Activated CD8-positive, alpha-beta memory T cell treated with anti-CD3 and anti-CD28 coated beads for 48 hours (primary cell): ENCODE data around the gene FRAS1.
"Not testable (repeated sequence)": the region's sequence is repeated elsewhere in the genome, so short reads cannot be mapped to it uniquely, and the experiment has no call there.

Source experiments
- DNase-seq, 3 experiments: peaks; one replicate each; pipeline ENCODE4 v3.0.0-alpha.2; 2020; ENCODE audit warnings: low read depth in 2 of 3, low spot score in 2 of 3

The FRAS1 gene

GRCh38 chr4:78493731-78494130, 436.6 kb downstream of the FRAS1 start:
- DNase-seq: no peak

DNA sequence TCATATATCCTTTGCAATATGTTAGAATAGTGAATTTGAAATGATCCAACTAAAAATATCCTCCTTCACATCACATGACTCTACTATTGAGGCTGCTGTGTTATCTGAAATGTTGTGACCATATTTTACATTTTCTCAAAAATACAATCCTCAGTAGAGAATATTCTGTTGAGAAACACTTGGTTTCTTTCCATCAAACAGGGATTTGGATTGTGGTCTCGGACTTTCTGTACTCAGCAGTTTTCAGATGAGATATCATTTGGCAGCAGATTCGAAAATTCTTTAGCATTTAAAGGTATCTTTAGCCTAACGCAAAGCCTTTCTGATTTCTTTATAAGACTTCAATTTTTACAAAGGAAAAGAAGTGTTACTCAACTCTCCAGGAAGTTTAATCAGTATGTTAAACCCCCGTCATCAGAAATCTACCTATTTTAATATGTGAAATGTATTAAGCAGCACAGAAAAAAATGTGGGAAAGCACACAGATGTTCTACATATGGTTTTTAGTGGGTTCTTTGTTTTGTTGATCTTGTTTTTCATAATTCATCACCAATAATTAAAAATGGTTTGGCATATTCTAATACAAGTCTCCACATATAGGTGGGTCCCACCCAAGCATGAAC, 439.0 kb downstream of the FRAS1 start:
- DNase-seq: no peak

DNA sequence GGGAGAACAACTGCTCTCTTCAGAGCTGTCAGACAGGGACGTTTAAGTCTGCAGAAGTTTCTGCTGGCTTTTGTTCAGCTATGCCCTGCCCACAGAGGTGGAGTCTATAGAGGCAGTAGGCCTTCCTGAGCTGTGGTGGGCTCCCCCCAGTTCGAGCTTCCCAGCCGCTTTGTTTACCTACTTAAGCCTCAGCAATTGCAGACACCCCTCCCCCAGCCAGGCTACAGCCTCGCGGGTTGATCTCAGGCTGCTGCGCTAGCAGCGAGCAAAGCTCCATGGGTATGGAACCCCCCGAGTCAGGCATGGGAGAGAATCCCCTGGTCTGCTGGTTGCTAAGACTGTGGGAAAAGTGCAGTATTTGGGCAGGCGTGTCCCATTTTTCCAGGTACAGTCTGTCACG, 449.1 kb downstream of the FRAS1 start:
- not testable (repeated sequence) for DNase-seq

DNA sequence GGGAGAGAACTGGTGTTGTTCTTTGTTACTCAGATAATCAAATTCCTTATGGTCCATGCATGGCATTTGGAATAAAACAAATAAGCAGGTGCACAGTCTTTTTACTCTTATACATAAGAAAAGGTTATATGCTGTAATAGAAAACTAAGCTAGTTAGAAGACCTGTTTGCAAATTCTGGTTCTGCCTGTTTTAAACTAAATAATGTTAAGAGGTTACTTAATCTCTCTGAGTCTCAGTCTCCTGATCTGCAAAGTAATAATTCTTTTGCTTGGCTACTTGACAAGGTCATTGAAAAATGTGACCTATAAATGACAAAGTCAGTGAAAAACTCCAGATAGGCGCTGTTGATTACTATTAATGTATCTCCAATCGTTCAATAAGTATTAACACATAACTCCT, 451.9 kb downstream of the FRAS1 start:
- no peak for DNase-seq

DNA sequence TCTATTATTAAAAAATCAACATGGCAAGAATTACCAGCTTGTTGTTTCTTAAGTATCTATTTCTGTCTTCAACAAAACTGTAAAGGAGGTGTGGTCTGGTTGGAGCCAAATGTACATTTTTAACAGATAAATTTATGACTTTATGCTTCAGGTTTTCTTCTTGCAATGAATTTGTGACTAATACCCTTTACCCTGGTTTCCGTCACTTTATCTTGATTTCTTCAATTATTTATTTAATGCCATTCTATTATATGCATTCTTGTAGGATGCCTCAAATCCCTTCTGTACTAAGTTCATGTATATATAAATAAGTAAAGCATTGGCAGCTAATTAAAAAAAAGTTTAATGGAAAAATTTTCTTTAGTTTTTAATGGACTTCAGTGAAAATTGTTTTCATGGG, 453.0 kb downstream of the FRAS1 start:
- no peak for DNase-seq

- no peak for DNase-seq
These were observed 453.6 kb downstream of the FRAS1 start for GRCh38 chr4:78510681-78511080.

DNA sequence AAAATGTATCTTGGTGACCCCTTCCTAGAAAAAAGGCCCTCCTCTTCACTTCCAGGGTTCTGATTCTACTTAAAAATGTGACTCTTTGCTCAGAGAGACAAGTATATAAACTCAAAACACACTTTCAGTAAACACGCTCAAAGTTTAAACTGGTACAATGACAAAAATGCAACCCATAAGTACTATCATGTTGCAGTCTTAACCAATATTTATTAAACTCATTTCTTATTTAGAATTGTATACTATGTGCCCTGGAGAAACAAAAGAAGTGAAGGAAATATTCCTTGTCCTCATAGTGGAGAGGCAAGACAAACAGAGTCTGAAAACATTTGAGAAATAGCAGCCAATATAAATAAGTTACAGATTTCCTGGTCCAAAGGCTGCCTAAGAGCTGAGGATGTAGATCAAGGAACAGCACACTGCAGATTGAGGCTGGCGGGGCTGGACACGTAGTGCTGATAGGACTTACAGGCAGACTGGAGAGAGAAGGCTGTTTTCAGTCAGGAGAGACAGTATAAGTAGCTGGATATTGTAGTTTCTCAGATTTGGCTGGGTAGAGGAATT, 455.3 kb downstream of the FRAS1 start:
- no peak for DNase-seq

- DNase-seq: no peak
These were observed 456.4 kb downstream of the FRAS1 start for GRCh38 chr4:78513411-78513975.

- no peak for DNase-seq
These were observed 460.0 kb downstream of the FRAS1 start for GRCh38 chr4:78517050-78517652.

GRCh38 chr4:78518561-78518960, 461.4 kb downstream of the FRAS1 start:
- no peak for DNase-seq

GRCh38 chr4:78519962-78520361, 462.8 kb downstream of the FRAS1 start:
- no peak for DNase-seq

DNA sequence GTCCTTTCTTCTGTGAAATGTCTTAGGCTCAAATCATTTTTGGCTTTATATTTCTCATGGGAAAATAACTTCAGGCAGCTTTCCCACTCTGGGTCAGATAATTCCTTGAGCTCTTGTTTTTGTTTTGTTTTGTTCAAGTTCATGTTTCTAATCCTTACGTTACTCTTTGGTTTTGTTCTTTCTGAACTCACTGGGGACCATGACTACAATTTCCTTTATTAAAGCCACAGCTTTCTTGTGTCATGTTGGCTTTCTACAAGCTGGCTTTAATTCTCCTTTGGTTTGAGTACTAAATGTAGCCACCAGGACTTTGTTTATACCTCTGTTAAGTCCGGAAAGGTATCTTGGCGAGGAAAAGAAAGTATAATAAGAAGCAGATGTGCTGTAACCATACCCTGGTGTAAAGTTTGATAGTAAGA, 463.7 kb downstream of the FRAS1 start:
- DNase-seq: no peak

- DNase-seq: no peak
These were observed 466.9 kb downstream of the FRAS1 start for GRCh38 chr4:78524009-78524408.

DNA sequence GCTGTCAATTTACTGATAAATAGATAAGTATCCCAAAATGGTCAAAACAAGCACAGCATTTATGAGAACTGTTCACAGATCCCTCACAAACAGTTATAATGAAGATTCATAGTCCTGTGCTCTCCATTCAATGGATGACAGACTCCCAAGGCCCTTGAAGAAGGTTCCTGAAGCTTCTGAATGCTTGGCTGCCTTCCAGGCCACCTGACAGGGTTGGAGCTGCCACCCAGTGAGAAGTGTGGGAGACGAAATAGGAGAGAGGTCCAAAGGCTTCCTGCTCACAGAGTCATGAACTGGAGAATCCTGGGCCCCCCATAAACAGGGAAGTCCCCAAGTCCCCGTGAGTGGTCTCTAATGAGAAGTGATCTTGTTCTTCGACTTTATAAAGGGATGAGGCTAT, 468.4 kb downstream of the FRAS1 start:
- no peak for DNase-seq

DNA sequence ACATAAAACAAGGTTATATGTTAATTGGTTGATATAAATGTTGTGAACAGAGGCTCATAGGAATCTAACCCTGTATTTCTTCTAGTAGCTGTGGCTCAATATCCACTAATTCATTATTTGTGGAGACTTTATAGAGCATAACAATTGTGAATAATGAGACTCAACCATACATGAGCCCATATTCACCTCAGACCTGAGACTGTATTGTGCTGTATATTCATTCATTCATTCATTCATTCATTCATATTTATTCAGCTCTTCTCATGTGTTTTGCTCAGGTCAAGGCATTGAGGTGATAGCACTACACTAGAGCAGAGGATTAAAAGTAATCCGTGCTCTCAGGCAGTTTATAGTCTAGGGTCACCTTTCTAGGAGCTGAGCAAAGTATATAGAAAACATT, 470.0 kb downstream of the FRAS1 start:
- DNase-seq: no peak

GRCh38 chr4:78527555-78527954, 470.4 kb downstream of the FRAS1 start:
- DNase-seq: no peak

DNA sequence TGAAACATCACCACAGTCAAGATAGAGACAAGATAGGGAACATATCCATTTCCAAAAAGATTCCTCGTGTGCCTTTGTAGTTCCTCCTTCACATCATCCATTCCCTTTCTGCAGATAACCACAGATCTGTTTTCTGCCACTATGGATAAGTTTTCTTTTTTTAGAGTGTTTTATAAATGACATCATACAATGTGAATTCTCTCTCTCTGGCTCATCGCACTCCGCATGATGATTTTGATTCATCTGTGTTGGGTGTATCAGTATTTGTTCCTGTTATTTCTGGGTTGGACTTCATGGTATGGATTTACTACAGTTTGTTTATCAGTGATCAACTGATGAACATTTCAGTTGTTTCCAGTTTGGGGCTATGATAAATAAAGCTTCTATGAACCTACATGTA, 471.2 kb downstream of the FRAS1 start:
- DNase-seq: no peak

- DNase-seq: no peak
These were observed 472.6 kb downstream of the FRAS1 start for GRCh38 chr4:78529569-78530209.

- no peak for DNase-seq
These were observed 474.9 kb downstream of the FRAS1 start for GRCh38 chr4:78532046-78532445.

DNA sequence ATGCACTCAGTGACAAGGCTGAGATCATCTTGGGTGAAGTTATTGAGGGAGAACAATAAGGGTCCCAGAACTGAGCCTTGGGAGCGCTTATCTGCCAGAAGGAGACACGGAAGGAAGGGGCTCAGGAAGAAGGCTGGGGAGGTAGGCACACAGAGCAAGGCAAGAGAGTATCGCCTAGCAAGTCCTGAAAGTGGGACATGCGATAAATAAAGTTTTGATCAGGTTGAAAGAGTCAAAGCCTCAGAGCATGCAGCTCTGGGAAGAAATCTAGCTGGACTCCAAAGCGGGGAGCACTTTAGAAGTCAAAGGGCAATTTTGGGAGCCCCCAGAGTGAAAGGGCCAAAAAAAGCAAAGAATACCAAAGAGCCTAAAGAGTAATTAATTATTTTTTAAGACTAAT, 476.7 kb downstream of the FRAS1 start:
- no peak for DNase-seq

DNA sequence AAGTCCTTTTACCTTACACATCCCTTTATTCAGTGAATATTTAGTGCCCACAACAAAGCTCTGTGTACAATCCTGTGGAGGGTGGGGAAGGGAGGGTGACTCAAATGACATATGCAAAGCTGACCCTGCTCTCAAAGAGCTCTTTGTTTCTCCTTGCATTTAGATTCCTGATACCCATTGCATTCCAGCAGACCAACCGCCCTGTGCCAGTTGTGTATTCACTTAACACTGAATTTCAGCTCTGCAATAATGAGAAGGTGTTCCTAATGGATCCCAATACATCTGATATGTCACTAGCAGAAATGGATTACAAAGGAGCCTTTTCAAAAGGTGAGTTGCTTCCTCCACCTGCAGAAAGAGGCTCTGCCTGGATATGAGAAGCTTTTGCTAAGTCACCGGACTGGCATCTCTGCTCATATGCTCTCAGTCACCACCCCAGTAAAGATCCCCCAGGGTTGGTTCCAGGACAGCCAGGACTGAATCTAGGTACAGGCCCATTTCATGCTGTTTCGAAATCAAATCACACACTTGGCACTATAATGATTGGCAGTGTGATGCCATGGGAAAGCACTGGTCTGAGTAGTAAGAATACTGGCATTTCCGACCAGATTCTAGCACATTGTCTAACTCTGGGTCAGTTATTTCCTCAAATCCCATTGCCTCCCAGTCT, 477.3 kb downstream of the FRAS1 start:
- DNase-seq: no peak

- DNase-seq: no peak
These were observed 485.2 kb downstream of the FRAS1 start for GRCh38 chr4:78542373-78542772.
